GM21576 (cell line): ENCODE measurements around the gene SAMD13.
A peak's percentile ranks its signal among the peaks of the same experiment; 100 is the strongest.

Source experiments
- ATAC-seq: cut with Tn5 transposase; IDR thresholded peaks from one replicate; pipeline ENCODE4 v1.9.1; 2021; ENCODE audit warnings: mild to moderate bottlenecking, moderate library complexity; ENCODE audit not compliant: unreplicated experiment

SAMD13 gene

GRCh38 chr1:84301004-84301784, at the start of gene SAMD13:
Gene SAMD13, plus strand, starts transcription at chr1:84301708. Its CDS starts 1,527 bp downstream, at chr1:84303235.
- ATAC-seq: peak; percentile 29

- no peak for ATAC-seq
Measured at GRCh38 chr1:84253036-84253435, 48.5 kb upstream of the SAMD13 start.

- no peak for ATAC-seq
Measured at GRCh38 chr1:84253891-84254290, 47.6 kb upstream of the SAMD13 start.

GRCh38 chr1:84254703-84255238, 46.7 kb upstream of the SAMD13 start:
- ATAC-seq: no peak

- ATAC-seq: no peak
Measured at GRCh38 chr1:84255582-84255981, 45.9 kb upstream of the SAMD13 start.

- no peak for ATAC-seq
Measured at GRCh38 chr1:84257617-84258016, 43.9 kb upstream of the SAMD13 start.

- no peak for ATAC-seq
Measured at GRCh38 chr1:84259376-84259775, 42.1 kb upstream of the SAMD13 start.

- no peak for ATAC-seq
Measured at GRCh38 chr1:84259989-84260388, 41.5 kb upstream of the SAMD13 start.

GRCh38 chr1:84260852-84261518, 40.5 kb upstream of the SAMD13 start:
- ATAC-seq: no peak

- ATAC-seq: no peak
Measured at GRCh38 chr1:84264961-84265360, 36.5 kb upstream of the SAMD13 start.

GRCh38 chr1:84265867-84266266, 35.6 kb upstream of the SAMD13 start:
- no peak for ATAC-seq

- no peak for ATAC-seq
Measured at GRCh38 chr1:84266748-84267147, 34.8 kb upstream of the SAMD13 start.

GRCh38 chr1:84267476-84267875, 34.0 kb upstream of the SAMD13 start:
- no peak for ATAC-seq

- no peak for ATAC-seq
Measured at GRCh38 chr1:84268346-84268745, 33.2 kb upstream of the SAMD13 start.

- ATAC-seq: no peak
Measured at GRCh38 chr1:84269306-84269705, 32.2 kb upstream of the SAMD13 start.

- ATAC-seq: peak; percentile 97
Measured at GRCh38 chr1:84271441-84272151, 29.9 kb upstream of the SAMD13 start.

- no peak for ATAC-seq
Measured at GRCh38 chr1:84272401-84272800, 29.1 kb upstream of the SAMD13 start.

GRCh38 chr1:84277343-84278059, 24.0 kb upstream of the SAMD13 start:
- no peak for ATAC-seq

GRCh38 chr1:84278905-84279304, 22.6 kb upstream of the SAMD13 start:
- ATAC-seq: no peak

- no peak for ATAC-seq
Measured at GRCh38 chr1:84280912-84281311, 20.6 kb upstream of the SAMD13 start.

- ATAC-seq: no peak
Measured at GRCh38 chr1:84282780-84283333, 18.7 kb upstream of the SAMD13 start.
